SKM-1 treated with dmso at 0.1 percent for 144 hours (cell line): ENCODE results near the gene MDM1.

Source experiments
- DNase-seq: peaks from one replicate; lab custom pipeline; 2025; ENCODE audit not compliant: unreplicated experiment; lab: John Stamatoyannopoulos, UW

Gene MDM1

GRCh38 chr12:68276402-68276930, 55.7 kb downstream of the MDM1 start:
- DNase-seq = no peak

- DNase-seq = no peak
Measured at GRCh38 chr12:68272732-68273131, 59.4 kb downstream of the MDM1 start.

- DNase-seq = no peak
Measured at GRCh38 chr12:68271346-68271745, 60.8 kb downstream of the MDM1 start.

GRCh38 chr12:68270358-68270757, 61.8 kb downstream of the MDM1 start:
- no peak for DNase-seq

- DNase-seq = no peak
Measured at GRCh38 chr12:68269779-68270178, 62.4 kb downstream of the MDM1 start.

- DNase-seq = no peak
Measured at GRCh38 chr12:68268967-68269366, 63.2 kb downstream of the MDM1 start.

- peak; percentile 6 for DNase-seq
Measured at GRCh38 chr12:68267892-68268396, 64.2 kb downstream of the MDM1 start.

GRCh38 chr12:68264857-68265256, 67.3 kb downstream of the MDM1 start:
- no peak for DNase-seq

GRCh38 chr12:68264158-68264855, 67.9 kb downstream of the MDM1 start:
- DNase-seq = no peak

- no peak for DNase-seq
Measured at GRCh38 chr12:68263366-68263765, 68.8 kb downstream of the MDM1 start.

GRCh38 chr12:68261896-68262295, 70.3 kb downstream of the MDM1 start:
- no peak for DNase-seq

- no peak for DNase-seq
Measured at GRCh38 chr12:68260153-68260552, 72.0 kb downstream of the MDM1 start.

GRCh38 chr12:68259318-68259940, 72.7 kb downstream of the MDM1 start:
- no peak for DNase-seq

- DNase-seq = no peak
Measured at GRCh38 chr12:68253504-68253903, 78.7 kb downstream of the MDM1 start, which contains the start of gene IL22. Gene IL22 (minus strand): TSS chr12:68253604. CDS start chr12:68253448, 156 bp downstream.

- no peak for DNase-seq
Measured at GRCh38 chr12:68252077-68252476, 80.1 kb downstream of the MDM1 start.

GRCh38 chr12:68250454-68250853, 81.7 kb downstream of the MDM1 start:
- DNase-seq = no peak

- no peak for DNase-seq
Measured at GRCh38 chr12:68247785-68248184, 84.4 kb downstream of the MDM1 start.

GRCh38 chr12:68246350-68246749, 85.8 kb downstream of the MDM1 start:
- DNase-seq = no peak

- DNase-seq = no peak
Measured at GRCh38 chr12:68245180-68246021, 86.8 kb downstream of the MDM1 start.
